ENCODE data around the gene WDR7. TPM values are rescaled to one million over a fixed set of nuclear protein-coding genes. Genes with fewer than 3 reads are reported as not detected.

Gene WDR7
- total RNA-seq, 4 donors from 2014 or later: 10.3 to 17.2 (median 16.3) TPM

DNA sequence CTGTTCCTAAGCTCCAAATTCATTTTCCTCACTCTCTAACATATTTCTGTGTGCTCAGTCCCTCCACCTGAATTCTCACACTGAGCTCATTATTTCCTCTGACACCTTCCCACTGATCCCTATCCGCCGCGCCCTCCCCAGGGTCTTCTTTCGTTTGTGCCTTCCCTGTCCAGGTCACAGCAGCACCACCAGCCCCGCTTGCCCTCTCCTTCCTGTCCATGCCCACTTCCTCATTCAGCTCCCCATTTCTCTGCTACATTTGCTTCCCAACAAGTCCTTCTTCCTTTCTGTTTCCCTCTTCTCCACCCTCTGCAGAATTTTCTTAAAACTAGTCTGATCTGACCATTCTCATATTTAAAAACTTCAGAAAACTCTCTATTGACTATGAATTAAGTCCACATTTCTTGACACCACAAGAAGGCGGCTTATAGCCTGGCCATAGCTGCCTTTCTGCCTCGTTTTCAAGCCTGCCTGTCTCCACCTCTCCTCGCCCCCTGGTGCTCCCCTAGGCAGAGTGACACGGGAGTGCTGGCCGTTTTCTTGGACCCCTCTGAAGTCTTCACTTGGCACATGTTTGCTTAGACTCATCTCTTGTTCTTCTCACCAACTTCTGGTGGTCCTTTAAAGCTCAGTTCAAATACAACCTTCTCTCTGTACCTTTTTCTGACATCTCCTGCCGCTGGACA lies 357.0 kb downstream of the WDR7 start:
- no peak overlapping the region for H3K4me3 ChIP-seq (ENCODE audit: low read depth, poor library complexity, severe bottlenecking)
- WGBS, 2 donors: 84 to 89% methylated on average over 11 of the region's 11 CpGs
- TF ChIP-seq POLR2A (IDR thresholded peaks at IDR 0.05): no peak
- TF ChIP-seq, protein P1, sequence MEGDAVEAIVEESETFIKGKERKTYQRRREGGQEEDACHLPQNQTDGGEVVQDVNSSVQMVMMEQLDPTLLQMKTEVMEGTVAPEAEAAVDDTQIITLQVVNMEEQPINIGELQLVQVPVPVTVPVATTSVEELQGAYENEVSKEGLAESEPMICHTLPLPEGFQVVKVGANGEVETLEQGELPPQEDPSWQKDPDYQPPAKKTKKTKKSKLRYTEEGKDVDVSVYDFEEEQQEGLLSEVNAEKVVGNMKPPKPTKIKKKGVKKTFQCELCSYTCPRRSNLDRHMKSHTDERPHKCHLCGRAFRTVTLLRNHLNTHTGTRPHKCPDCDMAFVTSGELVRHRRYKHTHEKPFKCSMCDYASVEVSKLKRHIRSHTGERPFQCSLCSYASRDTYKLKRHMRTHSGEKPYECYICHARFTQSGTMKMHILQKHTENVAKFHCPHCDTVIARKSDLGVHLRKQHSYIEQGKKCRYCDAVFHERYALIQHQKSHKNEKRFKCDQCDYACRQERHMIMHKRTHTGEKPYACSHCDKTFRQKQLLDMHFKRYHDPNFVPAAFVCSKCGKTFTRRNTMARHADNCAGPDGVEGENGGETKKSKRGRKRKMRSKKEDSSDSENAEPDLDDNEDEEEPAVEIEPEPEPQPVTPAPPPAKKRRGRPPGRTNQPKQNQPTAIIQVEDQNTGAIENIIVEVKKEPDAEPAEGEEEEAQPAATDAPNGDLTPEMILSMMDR (IDR thresholded peaks at IDR 0.05): no peak
- DNase-seq (ENCODE audit: low spot score in 2 of 2): no peak
- intact Hi-C loops (cut with DNase I; ENCODE audit: low total_unique reads): no loop called here

DNA sequence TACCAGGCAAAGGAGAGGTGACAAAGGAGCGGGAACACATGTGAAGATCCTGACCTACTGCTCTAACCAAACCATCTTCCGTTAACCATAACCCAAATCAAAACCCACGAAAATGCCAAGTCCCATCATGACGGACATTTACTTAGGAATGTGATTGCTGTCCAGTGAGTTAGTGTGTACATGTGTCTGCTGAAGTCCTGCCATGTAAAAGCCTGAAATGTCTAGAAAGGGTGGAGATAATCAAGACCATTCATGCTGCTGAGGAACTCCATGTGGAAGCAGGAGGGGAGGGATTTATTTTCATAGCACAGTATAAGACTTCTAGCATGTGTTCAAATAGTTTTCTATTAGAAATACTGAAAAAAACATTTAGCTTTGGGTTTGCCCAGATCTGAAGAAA lies 358.7 kb downstream of the WDR7 start:
- H3K4me3 ChIP-seq (ENCODE audit: low read depth, poor library complexity, severe bottlenecking): no peak overlapping the region
- intact Hi-C loops (cut with DNase I; ENCODE audit: low total_unique reads): no loop called here
- DNase-seq (ENCODE audit: low spot score in 2 of 2): no peak
- TF ChIP-seq, protein P1 (IDR thresholded peaks at IDR 0.05): no peak
- no peak for TF ChIP-seq POLR2A (IDR thresholded peaks at IDR 0.05)
- 81 to 90% methylated on average over 4 of the region's 4 CpGs for WGBS, 2 donors

DNA sequence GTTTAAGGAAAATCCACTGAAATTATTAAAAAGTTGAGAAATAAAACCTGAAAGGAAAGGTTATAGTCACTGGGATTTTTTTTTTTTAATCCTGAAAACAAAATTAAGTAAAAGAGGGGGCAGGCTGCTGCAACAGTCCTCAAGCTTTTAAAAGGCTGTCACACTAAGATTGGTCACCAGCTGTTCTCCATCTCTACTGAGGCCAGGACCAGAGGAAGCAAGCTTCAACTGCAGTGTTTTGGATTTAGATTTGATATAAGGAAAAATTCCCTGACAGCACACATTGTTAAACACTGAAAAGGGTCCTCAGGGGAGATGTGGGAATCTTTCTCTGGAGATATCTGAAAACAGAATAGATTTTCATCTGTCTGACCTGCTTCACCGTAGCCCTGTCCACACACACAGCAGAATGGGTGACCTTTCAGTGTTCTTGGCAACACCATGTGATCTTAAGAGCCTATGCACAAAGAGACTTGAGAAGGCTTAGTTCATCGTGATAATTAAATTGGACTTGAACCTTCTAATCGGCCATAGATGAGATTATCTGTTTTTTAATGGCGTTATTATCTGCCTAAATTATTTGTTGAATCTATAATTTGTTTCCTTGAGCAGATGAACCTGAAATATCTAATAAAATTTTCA lies 363.7 kb downstream of the WDR7 start:
- DNase-seq (ENCODE audit: low spot score in 2 of 2): no peak
- H3K4me3 ChIP-seq (ENCODE audit: low read depth, poor library complexity, severe bottlenecking): no peak overlapping the region
- 63 to 89% methylated on average over 4 of the region's 4 CpGs for WGBS, 2 donors
- no peak for TF ChIP-seq POLR2A (IDR thresholded peaks at IDR 0.05)
- TF ChIP-seq, protein P1 (IDR thresholded peaks at IDR 0.05): no peak
- intact Hi-C loops (cut with DNase I; ENCODE audit: low total_unique reads): no loop called here

DNA sequence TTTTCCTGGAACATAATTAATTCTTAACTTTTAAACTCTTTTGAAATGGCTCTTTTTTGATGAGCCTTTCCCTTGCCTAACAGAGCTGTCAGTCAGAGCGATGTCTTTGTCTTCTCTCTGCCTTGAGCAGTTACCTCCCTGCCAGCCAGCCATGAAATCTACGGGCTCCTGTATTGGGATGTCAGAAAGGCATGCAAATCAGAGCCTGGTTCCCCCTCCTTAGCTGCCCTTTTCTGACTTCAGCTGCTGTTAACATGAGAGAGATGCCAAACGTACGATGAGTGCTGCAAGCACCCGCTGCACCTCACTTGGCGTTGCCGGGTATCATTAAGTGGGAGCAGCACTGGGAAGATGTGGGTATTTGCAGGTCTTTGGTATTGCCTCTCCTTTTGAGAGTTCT lies 364.3 kb downstream of the WDR7 start:
- WGBS, 2 donors: 89 to 91% methylated on average over 7 of the region's 7 CpGs
- no peak for DNase-seq (ENCODE audit: low spot score in 2 of 2)
- TF ChIP-seq, protein P1 (IDR thresholded peaks at IDR 0.05): no peak
- no peak for TF ChIP-seq POLR2A (IDR thresholded peaks at IDR 0.05)
- H3K4me3 ChIP-seq (ENCODE audit: low read depth, poor library complexity, severe bottlenecking): no peak overlapping the region
- intact Hi-C loops (cut with DNase I; ENCODE audit: low total_unique reads): no loop called here

DNA sequence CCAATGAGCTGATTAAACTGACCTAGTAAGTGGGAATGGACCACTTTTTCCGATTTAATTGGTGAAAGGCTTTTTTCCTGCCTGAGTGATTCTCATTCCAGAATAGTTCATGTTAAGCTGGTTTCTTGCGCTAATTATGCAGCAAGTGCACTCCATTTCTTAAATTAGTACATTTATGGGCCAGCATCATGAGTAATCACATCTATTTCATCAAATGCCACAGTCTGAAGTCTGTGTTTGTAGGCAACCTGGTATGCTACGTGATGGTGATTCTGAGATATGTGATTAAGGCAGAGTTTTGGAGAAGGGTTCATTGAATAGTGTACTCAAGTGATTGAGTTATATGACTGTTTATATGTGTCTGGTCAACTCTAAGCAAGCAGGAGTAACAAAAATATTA lies 367.7 kb downstream of the WDR7 start:
- WGBS, 2 donors: 71 to 96% methylated on average over 3 of the region's 3 CpGs
- no peak for DNase-seq (ENCODE audit: low spot score in 2 of 2)
- no peak overlapping the region for H3K4me3 ChIP-seq (ENCODE audit: low read depth, poor library complexity, severe bottlenecking)
- TF ChIP-seq, protein P1 (IDR thresholded peaks at IDR 0.05): no peak
- TF ChIP-seq POLR2A (IDR thresholded peaks at IDR 0.05): no peak
- intact Hi-C loops (cut with DNase I; ENCODE audit: low total_unique reads): no loop called here
